Measurements from ENCODE around the gene RPS6KA2. TPM values are rescaled to one million over a fixed set of nuclear protein-coding genes. Genes with fewer than 3 reads are reported as not detected.
"Not testable (repeated sequence)": the region's sequence is repeated elsewhere in the genome, so short reads cannot be mapped to it uniquely, and the experiment has no call there.

RPS6KA2 gene
- total RNA-seq, 1 donor from 2014 or later: 34.9 TPM

DNA sequence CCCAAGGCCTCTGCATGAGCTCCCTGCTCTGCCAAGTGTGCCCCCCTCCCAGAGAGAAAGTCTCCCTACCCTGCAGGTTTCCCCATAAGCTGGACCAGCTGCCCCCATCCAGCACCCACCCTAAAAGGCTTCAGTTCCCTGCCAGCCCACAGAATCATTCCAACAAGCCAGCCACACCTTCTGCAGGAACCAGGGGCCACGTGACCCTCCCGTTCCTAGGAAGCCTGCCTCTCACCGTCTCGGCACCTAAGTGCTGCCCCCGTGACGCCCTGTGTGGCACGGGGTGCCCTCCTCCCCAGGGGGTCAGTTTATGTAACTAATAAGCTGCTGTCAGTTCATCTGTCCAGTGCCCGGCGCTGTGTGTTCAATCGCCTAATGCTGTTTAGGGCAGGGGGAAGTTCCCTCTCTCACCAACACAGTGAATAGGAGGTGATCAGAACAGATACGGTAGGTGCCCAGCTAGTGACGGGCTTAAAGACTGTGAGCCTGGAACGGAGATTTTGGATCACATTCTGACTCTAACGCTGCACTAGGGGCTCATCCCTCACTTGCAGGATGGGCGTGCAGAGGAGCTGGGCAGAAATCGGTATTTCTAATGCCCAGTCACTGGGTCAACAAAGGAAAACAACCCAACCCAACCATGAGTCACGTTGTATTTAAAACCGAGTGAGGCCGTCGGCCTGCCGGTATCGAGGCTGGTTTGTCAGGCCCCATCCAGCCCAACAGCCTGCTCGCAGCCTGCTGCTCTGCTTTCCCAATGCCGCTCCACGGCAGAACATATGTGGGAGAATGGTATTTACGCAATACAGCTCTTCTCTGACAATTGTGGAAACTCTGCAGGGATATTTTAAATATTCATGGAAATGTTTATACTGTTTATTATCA lies 96.6 kb downstream of the RPS6KA2 start:
- no peak for DNase-seq (ENCODE audit: low read depth)

DNA sequence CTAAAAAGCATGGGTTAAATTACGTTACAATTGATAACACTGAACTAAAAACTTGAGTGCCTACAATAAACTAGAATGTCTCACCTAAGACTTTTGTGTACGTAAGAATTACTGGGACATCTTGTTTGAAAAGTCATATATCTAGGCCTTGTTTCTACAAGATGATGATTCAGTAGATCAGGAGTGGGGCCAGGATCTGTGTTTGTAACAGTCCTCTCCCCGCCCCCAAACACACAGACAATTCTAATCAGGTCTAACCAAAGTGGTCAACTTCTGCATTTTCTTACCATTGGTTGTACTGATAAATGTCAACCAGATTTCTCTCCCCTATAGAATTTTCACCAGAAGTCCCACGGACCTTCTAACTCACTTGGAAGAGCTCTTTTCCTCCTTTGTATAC lies 97.5 kb downstream of the RPS6KA2 start:
- DNase-seq (ENCODE audit: low read depth): no peak

DNA sequence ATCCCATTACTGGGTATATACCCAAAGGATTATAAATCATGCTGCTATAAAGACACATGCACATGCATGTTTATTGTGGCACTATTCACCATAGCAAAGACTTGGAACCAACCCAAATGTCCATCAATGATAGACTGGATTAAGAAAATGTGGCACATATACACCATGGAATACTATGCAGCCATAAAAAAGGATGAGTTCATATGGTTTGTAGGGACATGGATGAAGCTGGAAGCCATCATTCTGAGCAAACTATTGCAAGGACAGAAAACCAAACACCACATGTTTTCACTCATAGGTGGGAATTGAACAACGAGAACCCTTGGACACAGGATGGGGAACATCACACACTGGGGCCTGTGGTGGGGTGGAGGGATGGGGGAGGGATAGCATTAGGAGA lies 98.0 kb downstream of the RPS6KA2 start:
- DNase-seq (ENCODE audit: low read depth): not testable (repeated sequence)

DNA sequence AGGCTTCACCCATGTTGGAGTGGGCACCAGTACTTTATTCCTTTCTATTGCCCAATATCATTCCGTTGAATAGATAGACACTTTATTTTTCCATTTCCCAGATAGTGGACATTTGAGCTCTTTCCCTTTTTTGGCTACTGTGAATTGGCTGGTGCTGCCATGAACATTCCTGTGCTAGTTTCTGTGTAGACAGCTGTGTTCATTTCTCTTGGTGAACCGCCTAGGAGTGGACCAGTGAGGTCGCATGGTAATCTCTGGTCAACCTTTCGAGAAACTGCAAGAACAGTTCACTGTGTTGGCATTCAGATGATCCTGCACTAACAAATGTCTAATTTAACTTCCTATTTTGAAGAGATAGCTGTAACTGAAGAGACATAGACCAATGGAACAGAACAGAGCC lies 99.2 kb downstream of the RPS6KA2 start:
- DNase-seq (ENCODE audit: low read depth): no peak

DNA sequence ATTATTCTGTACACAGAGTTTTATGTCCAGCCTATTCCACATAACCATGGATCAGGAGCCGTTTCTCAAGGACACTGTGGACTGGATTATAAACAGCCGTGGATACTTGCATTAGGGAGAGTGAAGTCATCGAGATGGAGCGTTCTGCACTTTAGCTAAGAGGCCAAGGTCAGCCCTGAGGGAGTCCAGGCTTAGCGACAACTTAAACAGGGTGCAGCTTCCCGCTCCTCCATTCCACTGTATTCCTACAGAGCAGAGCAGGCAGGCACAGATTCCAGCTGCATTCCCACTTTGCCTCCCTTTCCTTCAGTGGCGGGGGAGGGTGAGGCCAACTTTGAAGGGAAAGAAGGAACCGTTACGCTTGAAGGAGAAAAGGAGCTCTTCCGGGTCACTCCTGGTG lies 100.1 kb downstream of the RPS6KA2 start:
- no peak for DNase-seq (ENCODE audit: low read depth)

DNA sequence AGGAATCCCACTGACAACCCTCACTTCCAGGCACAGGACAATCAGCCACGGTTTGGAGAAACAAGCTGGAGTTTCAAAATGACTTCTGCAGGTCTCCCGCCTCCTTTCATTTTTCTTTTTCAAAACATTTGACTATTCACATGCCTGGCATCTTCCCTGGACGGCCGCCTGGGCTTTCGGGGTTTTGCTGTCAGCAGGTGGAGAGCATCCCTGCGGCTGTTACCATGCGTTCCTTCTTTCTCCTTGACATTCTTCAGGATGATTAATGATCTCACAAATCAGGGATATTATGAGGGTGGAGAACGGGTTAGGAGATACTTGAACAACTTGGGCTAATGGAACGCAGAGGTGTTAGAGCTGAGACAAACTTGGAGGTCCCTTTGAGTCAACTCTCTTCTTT lies 101.5 kb downstream of the RPS6KA2 start:
- DNase-seq (ENCODE audit: low read depth): no peak

DNA sequence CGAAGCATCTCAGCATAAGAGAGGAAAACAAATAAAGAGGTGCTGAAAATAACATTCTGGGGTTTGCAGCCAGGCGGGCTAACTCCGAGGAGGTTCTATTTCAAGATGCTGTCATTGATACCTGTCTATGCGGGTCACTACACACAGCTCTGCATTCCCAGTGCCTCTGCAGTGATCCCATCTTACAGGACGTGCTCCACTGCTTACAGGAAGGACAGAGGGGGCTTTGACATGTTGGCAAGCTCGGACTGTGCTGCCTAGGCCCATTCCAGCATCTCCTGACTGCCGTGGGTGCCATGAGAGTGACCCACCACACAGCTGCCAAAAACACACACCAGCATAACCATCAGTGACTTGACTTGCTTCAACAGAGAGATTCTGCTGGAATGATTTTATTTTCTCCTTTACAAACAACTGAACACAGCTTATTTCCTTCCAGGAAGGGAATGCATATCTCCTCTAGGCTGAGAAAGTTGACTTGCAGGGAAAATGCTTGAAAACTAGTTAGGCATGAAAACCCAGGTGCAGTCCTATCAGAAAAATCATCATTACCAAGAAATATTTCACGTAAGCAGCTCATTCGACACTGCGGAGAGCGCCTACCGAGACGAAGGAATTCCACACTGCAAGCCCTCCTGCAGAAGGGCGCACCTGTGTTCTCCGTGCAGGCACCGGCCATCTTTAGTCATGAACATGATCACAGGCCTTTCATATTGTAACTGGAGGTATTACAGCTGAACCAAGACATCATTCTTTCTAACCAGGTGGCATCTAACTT lies 103.1 kb downstream of the RPS6KA2 start:
- DNase-seq (ENCODE audit: low read depth): peak; percentile 22

DNA sequence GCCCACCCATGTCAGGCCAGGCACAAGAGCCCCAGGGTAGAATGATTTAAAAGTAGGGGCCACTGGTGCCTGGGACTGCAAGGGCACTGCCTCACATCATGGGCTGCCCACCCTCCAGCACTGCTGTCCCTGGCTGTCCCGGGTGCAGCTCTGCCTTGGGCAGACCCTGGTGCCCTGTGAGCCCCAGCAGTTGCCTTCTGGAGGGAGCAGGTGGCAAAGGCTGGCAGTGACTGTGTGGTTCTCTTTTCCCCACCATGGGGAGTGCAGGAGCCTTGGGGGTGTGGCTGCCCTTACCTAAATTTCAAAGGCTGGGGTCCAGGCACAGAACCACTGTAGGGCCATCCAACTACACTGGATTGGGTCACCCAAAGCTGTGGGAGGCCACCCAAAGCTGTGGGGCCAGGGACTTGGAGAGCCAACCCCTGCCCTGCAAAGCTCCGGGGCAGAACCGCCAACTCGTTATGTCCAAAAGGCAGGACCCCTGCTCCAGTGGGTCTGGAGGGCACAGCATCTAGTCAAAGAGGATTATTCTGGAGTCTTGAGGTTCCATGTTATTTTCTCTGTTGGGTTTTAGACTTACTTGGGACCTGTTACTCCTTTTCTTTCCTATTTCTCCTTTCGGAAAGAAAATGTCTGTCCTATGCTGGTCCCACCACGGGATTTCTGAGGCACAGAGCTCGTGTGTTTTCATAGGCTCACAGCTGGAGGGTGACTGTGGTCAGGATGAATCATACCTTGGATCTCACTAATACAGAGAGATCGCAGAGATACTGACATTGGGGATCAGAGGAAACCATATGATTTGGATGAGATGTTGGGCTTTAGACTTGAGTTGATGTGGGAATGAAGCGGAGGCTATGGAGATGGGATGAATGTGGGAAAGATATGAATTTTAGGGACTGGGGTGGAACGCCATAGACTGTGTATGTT lies 105.9 kb downstream of the RPS6KA2 start:
- no peak for DNase-seq (ENCODE audit: low read depth)

DNA sequence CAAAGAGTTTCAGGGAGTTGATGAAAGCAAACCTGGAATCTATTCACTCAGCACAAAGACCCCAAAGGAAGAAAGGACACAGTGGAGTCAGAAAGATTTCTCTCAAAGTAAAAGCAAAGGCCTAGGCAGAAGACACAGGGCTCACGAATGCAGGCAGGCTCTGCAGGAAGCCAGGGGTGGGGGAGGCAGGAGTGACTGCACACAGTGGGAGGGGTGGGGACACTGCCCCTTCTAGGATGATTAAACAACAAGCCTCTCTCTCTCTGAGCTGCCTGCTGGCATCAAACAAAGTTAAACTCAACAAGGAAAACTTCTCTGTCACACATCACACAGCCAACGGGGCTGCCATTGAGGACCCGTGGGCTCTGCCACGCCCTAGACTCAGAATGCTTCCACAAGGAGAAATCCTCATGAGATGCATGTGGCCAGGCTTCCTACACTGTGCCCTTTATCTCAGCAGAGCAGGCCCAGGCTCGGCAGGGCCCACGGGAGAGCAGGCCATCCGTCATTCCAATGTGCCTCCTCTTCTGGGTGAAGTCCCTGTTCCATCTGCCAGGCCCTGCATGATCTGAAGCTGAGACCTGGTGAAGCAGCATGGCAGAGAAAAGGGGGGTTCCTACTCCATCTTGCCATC lies 110.7 kb downstream of the RPS6KA2 start:
- DNase-seq (ENCODE audit: low read depth): no peak

DNA sequence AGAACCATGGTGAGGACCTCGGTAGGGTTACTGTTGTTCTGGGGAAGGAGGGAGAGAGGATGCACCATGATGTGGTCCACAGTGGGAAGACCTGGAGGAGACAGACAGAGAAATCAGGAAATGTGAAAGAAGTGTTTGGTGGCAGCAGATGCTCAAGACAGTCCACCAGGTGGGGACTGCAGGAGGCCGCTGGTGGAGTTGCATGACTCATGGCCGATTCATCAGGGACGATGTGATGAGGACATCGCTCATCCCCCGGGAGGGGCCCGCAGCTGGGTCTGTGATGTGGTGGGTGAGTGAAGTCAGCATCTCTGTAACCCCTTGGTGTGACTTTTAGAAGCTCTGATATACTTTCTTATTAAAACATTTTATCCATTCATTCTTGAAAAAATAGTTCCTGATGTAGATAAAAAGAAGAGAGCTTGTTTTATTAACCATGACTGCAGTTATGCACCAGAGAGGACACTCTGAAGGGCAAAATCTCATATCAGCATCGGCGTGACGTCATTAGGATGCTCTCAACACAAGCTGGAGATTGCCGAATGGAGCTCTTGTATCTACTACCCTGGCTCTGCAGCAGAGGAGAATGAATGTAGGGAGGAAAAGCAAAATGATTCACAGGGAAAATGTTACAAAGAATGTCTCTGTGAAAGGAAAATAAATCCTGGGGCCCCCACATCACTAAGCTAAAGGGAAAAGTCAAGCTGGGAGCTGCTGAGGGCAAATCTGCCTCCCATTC lies 111.8 kb downstream of the RPS6KA2 start:
- peak; percentile 63 for DNase-seq (ENCODE audit: low read depth)

DNA sequence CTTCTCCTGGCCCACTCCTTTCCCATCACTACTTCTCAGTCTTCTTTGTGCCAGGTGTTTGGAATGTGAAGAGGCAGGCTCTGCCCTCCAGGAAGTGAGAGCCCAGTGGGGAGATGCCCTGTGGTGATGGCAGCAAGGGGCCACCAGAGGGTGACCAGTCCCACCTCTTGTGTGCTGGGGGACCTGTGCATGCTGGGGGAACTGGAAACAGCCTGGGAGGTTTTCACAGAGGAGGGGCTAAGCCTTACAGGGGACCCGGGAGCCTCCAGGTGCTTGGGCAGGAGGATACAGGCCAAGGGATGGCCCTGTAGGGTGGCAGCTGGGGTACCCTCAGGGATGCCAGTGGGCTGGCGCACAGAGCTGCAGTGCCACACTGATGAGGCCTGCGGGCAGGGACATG lies 112.9 kb downstream of the RPS6KA2 start:
- DNase-seq (ENCODE audit: low read depth): no peak

DNA sequence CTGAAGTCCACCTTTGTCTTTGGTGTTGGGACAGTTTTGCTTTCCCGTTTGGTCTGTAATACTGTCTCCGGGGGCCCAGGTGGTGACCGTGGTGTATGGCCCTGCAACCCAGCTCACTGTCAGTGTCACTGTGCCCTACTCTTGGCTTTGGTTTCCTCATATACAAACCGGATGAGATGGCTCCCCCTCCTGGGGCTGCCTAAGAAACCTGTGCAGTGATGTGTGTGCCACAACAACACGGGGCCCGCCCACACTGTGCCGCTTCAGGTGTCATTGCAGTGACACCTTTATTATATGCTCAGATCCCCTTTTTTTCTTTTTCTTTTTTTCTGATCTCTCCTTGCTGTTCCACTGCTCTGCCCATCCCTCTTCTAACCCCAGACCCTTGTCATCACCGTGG lies 114.5 kb downstream of the RPS6KA2 start:
- no peak for DNase-seq (ENCODE audit: low read depth)

DNA sequence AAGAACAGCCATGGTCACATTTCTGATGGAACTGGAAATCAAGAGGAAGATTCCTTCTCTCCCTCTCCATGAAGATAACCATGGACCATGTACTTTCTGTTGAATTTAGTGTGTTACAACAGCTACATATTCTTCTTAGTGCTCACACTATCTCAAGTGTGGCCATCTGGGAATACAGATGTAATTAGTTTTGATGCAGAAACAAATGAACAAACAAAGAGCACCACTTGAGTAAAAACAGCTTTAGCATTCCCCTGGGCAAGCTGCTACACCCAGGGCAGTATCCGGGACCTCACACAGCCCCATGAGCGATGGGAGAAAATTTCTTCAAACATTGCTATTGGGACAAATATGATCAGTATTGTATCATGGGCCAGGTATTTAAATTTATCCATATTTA lies 115.7 kb downstream of the RPS6KA2 start:
- no peak for DNase-seq (ENCODE audit: low read depth)

DNA sequence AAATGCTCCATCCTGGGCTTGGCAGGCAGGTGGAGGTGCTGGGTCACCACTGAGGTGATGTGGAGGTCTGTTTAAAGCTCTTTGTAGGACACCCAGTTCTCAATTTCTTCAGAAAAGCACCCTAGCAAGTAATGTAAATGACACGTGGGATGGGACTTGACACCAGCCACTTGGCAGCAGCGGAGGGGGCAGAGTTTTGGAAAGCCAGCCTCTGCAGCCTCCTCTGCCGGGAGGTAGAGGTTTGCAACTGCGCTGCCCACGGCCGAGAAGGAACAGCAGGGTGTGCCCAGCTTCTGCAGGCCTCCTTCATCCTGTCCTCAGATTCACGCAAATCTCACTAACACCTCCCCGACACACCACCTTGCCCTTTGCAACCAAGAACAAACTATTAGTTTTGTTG lies 117.9 kb downstream of the RPS6KA2 start:
- no peak for DNase-seq (ENCODE audit: low read depth)

DNA sequence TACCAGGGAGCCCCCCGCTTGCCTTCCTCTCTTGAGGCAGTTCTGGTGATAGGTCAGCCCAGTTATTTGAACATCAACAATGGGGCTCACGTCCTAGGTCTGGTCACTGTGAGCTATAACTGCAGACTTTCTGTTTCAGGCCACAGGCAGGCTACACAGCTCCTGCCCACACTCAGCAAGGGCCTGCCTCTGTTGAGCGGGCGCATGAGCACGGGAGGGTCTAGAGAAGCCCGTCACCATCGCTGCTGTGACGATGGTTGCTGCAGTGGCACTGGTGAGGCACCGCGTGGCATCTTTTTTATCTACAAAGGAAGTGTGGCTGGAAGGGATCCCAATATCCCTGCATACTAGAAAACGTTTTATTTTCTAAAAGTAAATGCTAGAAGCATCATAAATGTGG lies 118.3 kb downstream of the RPS6KA2 start:
- DNase-seq (ENCODE audit: low read depth): no peak

DNA sequence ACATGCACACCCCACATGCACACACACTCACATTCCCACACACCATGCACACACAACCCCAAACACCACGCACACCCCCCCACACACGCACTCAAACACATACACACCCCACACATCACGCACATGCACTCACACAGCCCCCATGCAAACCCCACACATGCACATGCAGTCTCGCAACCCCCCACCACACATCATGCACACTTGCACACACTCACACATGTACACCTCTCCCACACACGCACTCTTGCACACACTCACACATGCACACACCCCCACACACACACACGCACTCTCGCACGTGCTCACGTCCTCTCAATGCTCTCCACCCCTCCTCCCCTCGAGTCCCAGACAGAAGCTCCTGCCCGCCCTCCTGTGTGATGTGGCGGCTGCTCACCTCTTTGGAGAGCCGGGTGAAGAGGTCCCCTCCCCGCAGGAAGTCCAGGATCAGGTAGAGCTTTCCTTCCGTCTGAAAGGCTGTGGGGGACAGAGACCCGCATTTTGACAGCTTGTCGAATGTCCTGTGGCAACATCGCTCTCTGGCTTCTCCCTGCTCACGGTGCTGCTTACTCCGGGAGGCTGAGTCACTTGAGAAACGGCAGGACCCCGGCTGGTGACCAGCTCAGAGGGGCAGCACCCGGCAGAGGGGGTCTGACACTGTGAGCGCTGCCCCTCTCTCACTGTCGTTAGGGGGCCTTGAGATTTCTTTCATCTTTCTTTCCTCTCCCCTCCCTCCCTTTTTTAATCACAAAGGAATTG lies 119.1 kb downstream of the RPS6KA2 start:
- DNase-seq (ENCODE audit: low read depth): no peak

DNA sequence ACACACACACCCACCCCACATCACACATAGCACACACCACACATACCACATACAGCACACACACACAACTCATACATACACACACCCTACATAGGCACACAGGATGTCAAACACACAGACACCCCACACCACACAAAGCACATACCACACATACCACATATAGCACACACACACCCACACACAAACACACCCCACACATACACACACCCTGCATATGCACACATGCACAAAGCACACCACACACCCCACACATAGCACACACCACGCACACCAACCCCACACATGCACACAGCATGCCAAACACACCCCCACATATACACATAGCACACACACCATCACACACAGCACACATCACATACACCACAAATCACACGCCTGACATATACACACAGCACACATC lies 119.7 kb downstream of the RPS6KA2 start:
- no peak for DNase-seq (ENCODE audit: low read depth)

DNA sequence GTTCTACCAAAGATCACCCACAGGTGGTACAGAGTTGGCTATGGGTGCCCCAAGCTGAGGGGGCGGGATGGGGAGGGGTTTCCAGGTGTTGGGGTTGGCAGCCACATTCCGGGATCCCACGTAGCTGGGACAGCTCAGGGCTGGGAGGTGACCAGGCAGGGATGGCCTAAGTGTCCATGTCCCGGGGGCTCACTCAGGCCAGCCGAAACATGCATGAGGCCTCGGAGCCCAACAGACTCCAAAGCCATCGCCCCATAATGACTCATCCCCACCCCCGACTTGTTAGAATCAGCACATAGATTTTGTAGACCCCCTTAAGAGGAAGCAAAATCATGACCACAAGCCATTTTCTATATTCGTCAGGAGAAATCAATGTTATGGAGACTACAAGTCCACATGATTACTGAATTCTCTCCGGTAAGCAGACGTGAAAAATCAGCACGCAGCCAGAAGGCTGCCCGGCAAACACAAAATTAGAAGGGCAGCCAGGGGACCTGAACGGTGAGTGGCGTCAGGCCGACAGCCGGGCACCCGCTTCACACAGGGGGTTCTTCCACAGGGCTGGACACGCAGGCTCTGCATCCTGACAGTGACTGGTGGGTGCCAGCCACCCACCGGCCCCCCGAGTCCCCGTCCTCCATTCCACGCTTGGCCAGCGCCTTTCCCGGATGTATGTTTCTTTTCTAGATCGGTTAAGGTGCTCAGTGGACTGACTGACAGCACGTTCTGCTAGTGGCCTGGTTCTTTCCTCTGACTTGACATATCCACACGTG lies 121.7 kb downstream of the RPS6KA2 start:
- no peak for DNase-seq (ENCODE audit: low read depth)

DNA sequence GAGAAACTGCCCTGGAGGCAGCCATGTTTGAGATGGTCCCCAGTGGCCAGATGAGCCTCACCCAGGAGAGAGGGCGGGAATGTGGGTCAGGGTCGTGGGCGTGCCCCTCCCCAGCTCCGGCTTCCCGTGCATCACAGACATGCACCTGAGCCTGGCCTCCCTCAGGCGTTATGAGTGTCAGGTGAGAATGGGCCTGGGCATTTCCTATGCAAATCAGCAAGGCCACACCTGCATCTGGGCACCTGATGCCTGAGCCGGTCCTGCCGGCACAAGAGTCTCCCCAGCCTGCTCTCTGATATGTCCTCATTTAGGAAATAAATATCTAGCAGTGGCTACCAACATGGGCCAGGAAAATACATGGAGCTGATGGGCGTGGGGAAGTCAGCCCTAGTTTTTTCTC lies 123.0 kb downstream of the RPS6KA2 start:
- DNase-seq (ENCODE audit: low read depth): no peak
